CD4-positive, alpha-beta T cell (primary cell): ENCODE data around the gene MIR17HG. TPM values are rescaled to one million over a fixed set of nuclear protein-coding genes. Genes with fewer than 3 reads are reported as not detected.

Source experiments
- ATAC-seq: fragments of 200-7000 bp; cut with Tn5 transposase; one replicate; pipeline ENCODE4 v1.10.0; 2022; ENCODE audit warnings: mild to moderate bottlenecking; ENCODE audit not compliant: poor library complexity
- CTCF ChIA-PET: fragments of 350-600 bp; sonication (Branson Sonifier 250); formaldehyde crosslinking; loops from one replicate; lab custom pipeline; 2021; ENCODE audit warnings: antibody characterized with exemption, inconsistent platforms; lab: Charles Lee
- POLR2A ChIA-PET: fragments of 350-600 bp; sonication (Branson Sonifier 250); formaldehyde crosslinking; loops from one replicate; lab custom pipeline; 2021; ENCODE audit warnings: antibody characterized with exemption, inconsistent platforms; lab: Charles Lee
- DNase-seq, 14 experiments: peaks; one replicate each; pipeline ENCODE4 v3.0.0-alpha.2; 2013 to 2020; ENCODE audit warnings: mixed read lengths in 2 of 14
- H3K27ac ChIP-seq, 2 donors: one replicate each; pipeline versions ENCODE4 v1.5.1 to v1.7.0; 2013; ENCODE audit warnings: low read length in 2 of 2, low read depth in 1 of 2, mild to moderate bottlenecking in 1 of 2
- H3K27me3 ChIP-seq, 2 experiments: 1 replicate in 1 of 2; 2 replicates in 1 of 2; pipeline versions ENCODE4 v1.6.1 to v1.7.0; 2013; ENCODE audit warnings: low read length in 2 of 2, control low read depth in 1 of 2, mild to moderate bottlenecking in 1 of 2, moderate library complexity in 1 of 2; ENCODE audit not compliant: insufficient read depth in 2 of 2, control insufficient read depth in 1 of 2
- H3K36me3 ChIP-seq: one replicate; pipeline ENCODE4 v1.6.1; 2013; ENCODE audit warnings: low read length, control low read depth; ENCODE audit not compliant: insufficient read depth
- H3K4me1 ChIP-seq: one replicate; pipeline ENCODE4 v1.6.1; 2013; ENCODE audit warnings: low read length, control low read depth; ENCODE audit not compliant: insufficient read depth
- H3K4me3 ChIP-seq: one replicate; pipeline ENCODE4 v1.5.1; 2013; ENCODE audit warnings: mild to moderate bottlenecking, low read length, moderate library complexity
- H3K9me3 ChIP-seq, 2 experiments: 1 replicate in 1 of 2; 2 replicates in 1 of 2; pipeline versions ENCODE4 v1.6.1 to v1.7.0; 2013; ENCODE audit warnings: low read length in 2 of 2, mild to moderate bottlenecking in 2 of 2, control low read depth in 1 of 2, moderate library complexity in 1 of 2; ENCODE audit not compliant: control insufficient read depth in 1 of 2, insufficient read depth in 1 of 2
- H3K27ac Mint-ChIP-seq: one replicate; pipeline ENCODE4 v1.8.0; 2020; ENCODE audit warnings: mixed read lengths
- H3K27me3 Mint-ChIP-seq: one replicate; pipeline ENCODE4 v1.8.0; 2021; ENCODE audit warnings: mixed read lengths
- H3K36me3 Mint-ChIP-seq: one replicate; pipeline ENCODE4 v1.8.0; 2021; ENCODE audit warnings: low read depth, mixed read lengths
- H3K4me1 Mint-ChIP-seq: one replicate; pipeline ENCODE4 v1.8.0; 2021; ENCODE audit warnings: low read depth, mixed read lengths
- H3K4me3 Mint-ChIP-seq: one replicate; pipeline ENCODE4 v1.8.0; 2020; ENCODE audit warnings: mild to moderate bottlenecking, mixed read lengths
- H3K9me3 Mint-ChIP-seq: one replicate; pipeline ENCODE4 v1.8.0; 2020; ENCODE audit warnings: mixed read lengths
- intact Hi-C, 2 experiments: fragments of 100-400 bp; cut with DNase I in 1 of 2; cut with micrococcal nuclease in 1 of 2; formaldehyde crosslinking; loops; one replicate each; pipeline versions ENCODE4 v1.15.1 to v1.9.0; 2023 to 2025; cut with DNase I, micrococcal nuclease
- total RNA-seq, 174 experiments: library from RNA in 2 of 174; stranded (reverse) in 2 of 174; gene quantifications; one replicate each; pipeline ENCODE4 v1.2.3 and lab custom pipeline; 2021 to 2026
- TF ChIP-seq, protein P1 (sequence below): fragments of 200-600 bp; IDR thresholded peaks from one replicate; pipeline ENCODE4 v1.8.0; 2022; ENCODE audit warnings: antibody characterized with exemption, mild to moderate bottlenecking

MIR17HG gene
- total RNA-seq, 2 experiments from 2014 or later: 6.0 to 6.6 TPM

DNA sequence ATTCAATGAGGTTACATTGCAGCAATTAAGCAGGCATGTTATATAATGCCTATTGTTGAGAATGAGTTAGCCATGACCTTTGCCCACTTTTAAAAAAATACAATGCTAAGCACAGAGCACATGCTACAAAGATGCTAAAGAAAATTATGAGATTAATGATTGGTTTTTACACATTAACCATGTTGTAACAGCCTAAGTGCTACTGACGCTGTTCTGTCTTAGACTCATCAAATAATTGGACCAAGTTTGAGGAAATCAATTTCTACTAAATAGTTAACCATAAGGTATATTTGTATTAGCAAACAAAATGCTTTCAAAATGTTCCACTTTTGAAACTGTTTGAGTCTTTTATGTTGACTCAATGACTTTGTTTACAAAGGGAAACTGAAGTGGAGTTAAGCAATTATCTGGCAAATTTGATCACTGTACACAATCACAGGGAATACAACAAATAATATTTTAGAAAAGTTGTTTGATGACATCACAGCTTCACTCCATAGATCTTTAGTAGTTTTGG lies 14.3 kb downstream of the MIR17HG start:
- DNase-seq (no peak), ATAC-seq (no peak)
- no peaks in the 10 kb centered on the region for H3K4me1 ChIP-seq
- H3K27ac Mint-ChIP-seq: no peak overlapping the region
- POLR2A ChIA-PET: no interaction called here
- H3K4me3 ChIP-seq: no peak overlapping the region
- no peaks in the 10 kb centered on the region for H3K9me3 ChIP-seq
- H3K36me3 ChIP-seq: no peaks in the 10 kb centered on the region
- H3K27me3 Mint-ChIP-seq: no peaks in the 10 kb centered on the region
- peaks cover 3% of the 10 kb centered on the region for H3K36me3 Mint-ChIP-seq
- CTCF ChIA-PET: no interaction called here
- TF ChIP-seq, protein P1, sequence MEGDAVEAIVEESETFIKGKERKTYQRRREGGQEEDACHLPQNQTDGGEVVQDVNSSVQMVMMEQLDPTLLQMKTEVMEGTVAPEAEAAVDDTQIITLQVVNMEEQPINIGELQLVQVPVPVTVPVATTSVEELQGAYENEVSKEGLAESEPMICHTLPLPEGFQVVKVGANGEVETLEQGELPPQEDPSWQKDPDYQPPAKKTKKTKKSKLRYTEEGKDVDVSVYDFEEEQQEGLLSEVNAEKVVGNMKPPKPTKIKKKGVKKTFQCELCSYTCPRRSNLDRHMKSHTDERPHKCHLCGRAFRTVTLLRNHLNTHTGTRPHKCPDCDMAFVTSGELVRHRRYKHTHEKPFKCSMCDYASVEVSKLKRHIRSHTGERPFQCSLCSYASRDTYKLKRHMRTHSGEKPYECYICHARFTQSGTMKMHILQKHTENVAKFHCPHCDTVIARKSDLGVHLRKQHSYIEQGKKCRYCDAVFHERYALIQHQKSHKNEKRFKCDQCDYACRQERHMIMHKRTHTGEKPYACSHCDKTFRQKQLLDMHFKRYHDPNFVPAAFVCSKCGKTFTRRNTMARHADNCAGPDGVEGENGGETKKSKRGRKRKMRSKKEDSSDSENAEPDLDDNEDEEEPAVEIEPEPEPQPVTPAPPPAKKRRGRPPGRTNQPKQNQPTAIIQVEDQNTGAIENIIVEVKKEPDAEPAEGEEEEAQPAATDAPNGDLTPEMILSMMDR: no peak
- intact Hi-C loops: no loop called here
- H3K9me3 Mint-ChIP-seq: no peaks in the 10 kb centered on the region
- peaks cover 31% of the 10 kb centered on the region for H3K4me1 Mint-ChIP-seq
- no peaks in the 10 kb centered on the region for H3K27me3 ChIP-seq
- no peak overlapping the region for H3K4me3 Mint-ChIP-seq
- no peak overlapping the region for H3K27ac ChIP-seq

DNA sequence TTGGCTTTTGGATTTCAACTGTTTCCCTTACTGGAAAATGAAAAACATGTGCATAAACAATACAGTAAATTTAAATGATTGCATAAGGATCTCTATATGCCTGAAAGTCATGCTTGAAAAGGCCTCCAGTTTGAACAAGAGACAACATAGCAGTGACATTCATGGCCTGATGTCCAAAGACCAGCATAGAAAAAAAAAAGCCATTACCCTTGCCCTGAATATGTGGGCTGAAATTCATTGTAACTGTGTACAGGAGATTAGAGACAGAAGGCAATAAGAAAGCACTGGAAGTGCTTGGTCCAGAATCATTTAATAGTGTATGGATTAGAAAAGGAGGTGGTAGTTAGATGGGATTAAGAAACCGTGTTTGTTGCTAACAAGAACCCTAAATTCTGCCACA lies 15.4 kb downstream of the MIR17HG start:
- peaks cover 21% of the 10 kb centered on the region for H3K4me1 Mint-ChIP-seq
- Histone ChIP-seq H3K4me3 (no peak overlapping the region), H3K4me1 (no peaks in the 10 kb centered on the region), H3K27ac (no peak overlapping the region), H3K36me3 (no peaks in the 10 kb centered on the region), H3K9me3 (no peaks in the 10 kb centered on the region), H3K27me3 (no peaks in the 10 kb centered on the region)
- no peaks in the 10 kb centered on the region for H3K36me3 Mint-ChIP-seq
- H3K4me3 Mint-ChIP-seq: no peak overlapping the region
- intact Hi-C loops: no loop called here
- CTCF ChIA-PET: no interaction called here
- H3K27ac Mint-ChIP-seq: no peak overlapping the region
- no peaks in the 10 kb centered on the region for H3K9me3 Mint-ChIP-seq
- DNase-seq (no peak), ATAC-seq (no peak)
- POLR2A ChIA-PET: no interaction called here
- no peaks in the 10 kb centered on the region for H3K27me3 Mint-ChIP-seq
- TF ChIP-seq, protein P1: no peak

DNA sequence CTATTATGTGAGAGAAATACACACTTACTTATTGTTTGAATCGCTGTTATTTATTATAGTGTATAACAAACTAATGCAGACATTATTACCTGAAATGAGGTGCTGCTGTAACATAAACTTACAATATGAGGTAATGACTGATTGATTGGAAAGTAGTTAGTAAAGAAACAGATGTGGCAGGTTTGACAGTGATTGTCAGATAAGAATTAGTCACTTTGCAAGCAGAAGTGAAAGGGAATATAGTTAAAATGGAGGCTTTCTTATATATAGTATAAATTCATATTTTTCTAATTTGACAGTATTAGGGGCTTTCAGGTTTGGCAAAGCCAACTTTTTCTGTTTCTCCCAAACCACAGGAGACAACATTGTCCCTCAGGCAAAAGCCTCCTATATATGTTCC lies 20.6 kb downstream of the MIR17HG start:
- Histone ChIP-seq H3K27ac (no peak overlapping the region), H3K4me1 (no peaks in the 10 kb centered on the region), H3K9me3 (no peaks in the 10 kb centered on the region), H3K4me3 (no peak overlapping the region), H3K36me3 (no peaks in the 10 kb centered on the region), H3K27me3 (no peaks in the 10 kb centered on the region)
- no peak for ATAC-seq
- H3K9me3 Mint-ChIP-seq: no peaks in the 10 kb centered on the region
- DNase-seq: no peak
- CTCF ChIA-PET: no interaction called here
- H3K27me3 Mint-ChIP-seq: peaks cover 17% of the 10 kb centered on the region
- POLR2A ChIA-PET: no interaction called here
- intact Hi-C loops: no loop called here
- TF ChIP-seq, protein P1: no peak
- no peak overlapping the region for H3K4me3 Mint-ChIP-seq
- no peaks in the 10 kb centered on the region for H3K36me3 Mint-ChIP-seq
- no peak overlapping the region for H3K27ac Mint-ChIP-seq
- no peaks in the 10 kb centered on the region for H3K4me1 Mint-ChIP-seq
